Stimulated activated CD4-positive, alpha-beta T cell treated with anti-CD3 and anti-CD28 coated beads, Interleukin-1b, Interleukin-23, amount 100 ng/mL, for 1 hour (primary cell): ENCODE data around the gene FILIP1.

ENCODE experiments used
- DNase-seq, 2 donors: peaks; one replicate each; pipeline ENCODE4 v3.0.0-alpha.2; 2020; ENCODE audit warnings: low read depth in 2 of 2

The FILIP1 gene

DNA sequence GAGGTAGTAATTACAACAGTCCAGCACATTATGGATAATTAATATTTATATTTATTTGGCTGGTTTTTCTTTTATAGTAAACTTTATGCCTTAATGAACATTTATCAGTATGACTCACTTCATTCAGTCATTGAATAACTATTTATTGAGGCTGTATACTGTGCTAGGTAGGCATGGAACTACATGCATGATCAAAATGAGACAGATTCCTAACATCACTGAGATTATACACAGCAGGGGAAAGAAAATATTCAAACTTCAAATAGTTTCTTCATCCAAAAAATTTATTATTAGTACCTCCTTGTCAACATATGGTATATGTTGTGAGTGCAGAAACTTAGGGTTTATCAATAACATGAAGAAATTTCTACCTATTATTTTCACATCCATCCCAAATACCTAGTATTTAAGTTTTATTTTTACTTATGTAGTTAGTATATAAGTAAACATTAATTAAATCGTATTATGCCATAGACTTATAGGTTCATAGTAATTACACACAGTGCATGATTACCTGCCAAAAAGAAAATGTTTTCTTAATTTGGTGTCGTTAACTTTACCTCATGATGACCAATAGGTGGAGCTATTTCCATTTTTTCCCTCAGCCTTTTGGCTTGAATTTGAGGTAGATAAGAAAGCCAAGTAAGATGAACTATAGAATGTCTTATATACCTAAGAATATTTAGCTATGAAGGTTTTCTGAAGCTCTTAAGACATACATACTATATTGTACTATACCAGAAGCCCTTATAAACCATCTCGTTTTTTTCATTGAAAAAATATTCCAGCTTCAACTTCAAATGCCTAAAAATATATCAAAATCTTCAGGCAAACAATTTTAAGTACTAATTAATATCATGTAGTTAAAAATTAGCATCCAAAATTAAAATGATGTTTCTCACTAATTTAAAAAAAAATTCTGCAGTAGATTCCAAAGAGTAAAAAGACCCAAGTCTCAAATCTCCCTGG is 196.5 kb downstream of the FILIP1 start:
- DNase-seq = no peak

DNA sequence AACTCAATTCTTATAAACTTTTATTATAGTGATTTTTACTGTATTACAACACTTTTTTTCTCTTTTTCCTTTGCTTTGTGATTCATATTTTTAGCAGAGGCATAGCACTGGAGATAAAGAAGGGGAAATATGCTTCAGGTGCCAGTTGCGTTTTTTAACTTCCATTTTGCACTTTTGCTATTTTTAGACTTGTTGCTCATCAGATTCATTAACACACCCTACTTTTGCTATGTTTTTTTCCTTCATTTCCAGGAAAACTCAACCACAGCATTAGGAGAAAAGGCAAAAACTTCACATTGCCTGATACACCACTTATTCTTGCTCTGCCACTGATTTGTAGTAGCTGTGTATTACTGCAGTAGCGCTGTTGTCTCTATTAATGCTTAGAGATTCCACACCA is 201.0 kb downstream of the FILIP1 start:
- no peak for DNase-seq

DNA sequence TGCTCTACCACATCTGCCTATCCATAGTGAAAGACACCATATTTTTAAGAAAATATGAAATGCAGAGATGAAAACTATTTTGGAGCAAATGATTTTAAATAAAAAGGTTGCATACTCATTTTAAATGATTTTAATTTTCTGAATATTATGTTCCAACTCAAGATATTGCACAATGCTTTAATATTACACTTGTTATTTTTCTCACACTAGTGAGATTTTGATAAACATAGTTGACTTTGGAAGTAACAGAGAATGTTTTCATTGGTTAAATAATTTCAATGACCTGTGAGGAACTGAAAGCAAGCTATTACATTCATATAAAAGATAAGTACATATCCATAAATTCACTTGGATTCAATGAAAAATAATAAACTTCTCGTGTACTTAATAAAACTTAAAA is 201.9 kb downstream of the FILIP1 start:
- no peak for DNase-seq

DNA sequence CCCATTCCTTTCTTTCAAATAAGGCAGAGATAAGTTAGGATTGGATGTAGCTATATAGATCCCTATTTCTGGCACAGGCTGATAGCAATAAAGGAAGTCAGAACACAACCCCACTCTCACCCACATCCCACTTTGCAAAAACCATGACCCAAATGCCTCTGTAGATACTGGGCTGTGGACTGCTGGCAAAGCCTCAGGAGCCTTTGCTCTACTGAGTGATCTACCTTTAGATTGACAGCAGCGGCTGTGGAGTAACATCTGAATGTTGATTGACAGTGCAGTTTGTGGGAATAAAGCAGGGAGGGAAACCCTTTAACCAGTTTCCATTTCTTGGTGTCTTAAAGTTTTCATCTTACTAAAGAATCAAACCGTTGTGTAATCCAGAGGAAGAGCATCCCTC is 202.3 kb downstream of the FILIP1 start:
- no peak for DNase-seq

DNA sequence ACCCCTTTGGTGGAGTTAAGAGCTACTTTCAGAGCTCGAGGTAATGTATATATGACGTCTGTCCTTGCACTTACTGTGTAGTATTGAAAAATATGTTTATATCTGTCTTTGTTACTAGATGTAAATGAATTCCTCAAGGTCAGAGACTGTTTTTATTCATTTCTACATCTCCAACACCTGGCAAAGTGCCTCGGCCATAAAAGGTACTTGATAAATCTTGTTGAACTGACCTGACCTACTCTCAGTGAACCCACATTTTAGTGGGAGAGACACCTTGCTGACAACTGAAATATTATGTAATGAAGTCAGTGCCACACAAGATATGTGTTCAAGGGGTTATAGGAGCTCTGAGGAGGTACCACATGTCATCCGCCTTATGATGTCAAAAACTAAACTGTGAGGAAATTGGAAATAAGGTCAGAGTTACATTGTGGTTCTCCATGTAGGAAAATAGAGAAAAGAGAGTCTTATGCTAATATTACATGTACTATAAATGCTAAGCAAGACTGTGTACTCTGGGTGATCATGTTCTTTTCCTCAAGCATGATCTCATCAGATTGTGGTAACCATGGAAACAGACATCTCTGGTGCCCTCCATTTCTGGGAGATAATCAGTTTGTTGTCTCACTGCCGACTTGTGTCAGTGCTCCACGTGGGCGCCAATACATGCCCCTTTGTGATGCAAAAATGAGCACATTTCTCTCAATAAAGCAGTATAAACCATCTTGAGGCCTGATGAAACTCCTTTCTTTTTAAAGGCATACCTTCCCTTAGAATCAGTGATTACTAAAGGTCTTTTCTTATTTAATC is 203.3 kb downstream of the FILIP1 start:
- no peak for DNase-seq

DNA sequence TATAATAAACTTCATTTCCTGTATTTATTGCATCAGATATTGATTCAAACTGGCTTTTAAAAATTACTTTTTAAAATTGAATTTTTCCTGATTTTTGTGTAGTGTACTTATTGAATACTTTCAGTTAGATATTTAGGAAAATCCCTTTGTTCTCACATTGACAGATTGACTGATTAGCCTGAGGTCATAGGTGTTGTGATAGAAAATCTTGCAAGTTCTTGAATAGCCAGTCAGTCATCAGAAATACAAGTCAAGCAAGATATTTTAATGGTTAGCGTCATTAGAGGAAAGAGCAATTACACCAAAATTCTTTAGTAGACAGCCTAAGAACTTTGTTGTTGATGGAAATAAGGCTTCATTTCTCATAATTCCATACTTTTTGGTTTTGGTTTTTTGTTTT is 205.6 kb downstream of the FILIP1 start:
- no peak for DNase-seq

DNA sequence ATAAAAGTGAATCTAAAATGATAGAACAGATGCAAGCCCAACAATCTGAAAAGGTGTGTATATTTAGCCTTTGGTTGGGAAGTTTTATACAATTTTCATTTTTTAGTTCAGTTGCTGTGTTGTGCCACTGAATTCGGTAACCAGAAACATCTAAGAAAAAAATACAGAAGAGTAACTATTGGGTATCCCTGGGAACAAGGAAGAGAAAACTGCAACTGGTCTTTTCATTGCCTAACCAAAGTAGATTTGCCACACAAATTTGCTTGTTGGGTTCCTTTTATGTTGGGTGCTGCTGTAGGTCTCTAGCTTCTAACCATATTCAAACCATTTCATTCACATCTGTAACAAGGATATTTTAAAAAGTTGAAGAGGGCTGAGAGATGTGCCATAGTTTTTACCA is 206.2 kb downstream of the FILIP1 start:
- no peak for DNase-seq

DNA sequence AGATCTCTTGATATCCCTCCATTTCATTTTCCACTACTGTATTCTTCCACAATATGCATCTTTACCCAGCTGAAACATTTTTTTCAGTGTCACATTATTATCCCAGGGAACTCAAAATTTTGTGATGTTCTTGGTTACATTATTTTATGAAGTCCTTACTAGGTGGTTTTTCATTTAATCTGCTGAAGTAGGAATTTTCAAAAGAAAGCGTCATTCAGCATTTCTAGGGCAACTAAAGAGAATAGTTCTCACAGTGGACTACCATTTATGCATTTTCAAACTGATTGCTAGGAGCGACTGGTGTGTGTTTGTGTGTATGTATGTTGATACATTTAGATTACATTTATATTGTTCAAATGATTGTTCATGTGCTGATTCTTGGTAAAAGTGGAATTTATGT is 206.6 kb downstream of the FILIP1 start:
- DNase-seq = no peak

DNA sequence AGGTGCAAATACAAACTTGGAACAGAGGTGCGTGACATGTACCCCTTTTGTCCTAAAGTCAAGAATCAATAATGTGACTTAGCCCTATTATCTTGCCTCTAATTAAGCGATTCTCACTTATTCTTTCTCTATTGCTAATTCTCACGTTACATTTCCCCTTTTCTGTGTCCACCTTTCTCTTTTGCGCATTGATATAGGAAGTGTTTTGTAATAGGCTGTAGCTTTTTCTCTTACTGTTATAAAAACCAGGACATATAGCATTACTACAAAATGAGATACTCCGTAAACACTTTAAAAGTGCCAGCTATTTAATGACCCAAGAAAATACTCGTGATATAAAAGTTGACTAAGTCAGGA is 208.3 kb downstream of the FILIP1 start:
- no peak for DNase-seq

DNA sequence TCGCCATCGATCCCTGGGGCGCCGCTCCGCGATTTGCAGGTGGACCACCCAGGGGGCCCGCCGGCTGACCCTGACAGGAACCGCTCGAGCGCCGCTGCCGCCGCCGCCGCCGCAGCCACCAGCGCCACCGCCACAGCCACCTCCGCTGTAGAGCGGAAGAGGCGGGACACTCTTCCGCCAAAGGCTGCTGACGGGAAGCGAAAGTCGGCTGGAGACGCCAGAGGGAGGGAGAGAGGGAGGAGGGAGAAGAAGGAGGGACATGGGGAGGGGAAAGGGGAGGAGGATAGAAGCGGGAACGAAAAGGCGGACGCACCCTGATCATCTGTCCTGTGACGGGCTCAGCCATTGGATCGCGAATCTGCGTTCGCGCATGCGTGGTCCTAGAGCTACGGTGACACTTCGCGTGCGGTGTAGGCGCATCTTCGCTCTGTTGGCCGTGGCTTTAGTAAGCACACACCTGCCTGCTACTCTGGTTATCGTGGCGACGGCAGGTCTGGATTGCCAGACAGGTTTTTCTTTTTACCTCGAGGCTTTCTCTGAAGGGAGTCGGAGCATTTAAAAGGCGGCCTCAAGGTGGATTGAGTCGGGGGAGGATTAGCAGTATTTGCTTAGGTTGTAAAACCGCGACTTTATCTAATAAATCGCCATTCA is 208.8 kb downstream of the FILIP1 start, which contains the start of gene TMEM30A:
TSS of gene TMEM30A (minus strand) at position 161 of the 651 bp plus-strand sequence. CDS start at position 7, 154 bp downstream.
- DNase-seq = peak; percentile 86 to 94

DNA sequence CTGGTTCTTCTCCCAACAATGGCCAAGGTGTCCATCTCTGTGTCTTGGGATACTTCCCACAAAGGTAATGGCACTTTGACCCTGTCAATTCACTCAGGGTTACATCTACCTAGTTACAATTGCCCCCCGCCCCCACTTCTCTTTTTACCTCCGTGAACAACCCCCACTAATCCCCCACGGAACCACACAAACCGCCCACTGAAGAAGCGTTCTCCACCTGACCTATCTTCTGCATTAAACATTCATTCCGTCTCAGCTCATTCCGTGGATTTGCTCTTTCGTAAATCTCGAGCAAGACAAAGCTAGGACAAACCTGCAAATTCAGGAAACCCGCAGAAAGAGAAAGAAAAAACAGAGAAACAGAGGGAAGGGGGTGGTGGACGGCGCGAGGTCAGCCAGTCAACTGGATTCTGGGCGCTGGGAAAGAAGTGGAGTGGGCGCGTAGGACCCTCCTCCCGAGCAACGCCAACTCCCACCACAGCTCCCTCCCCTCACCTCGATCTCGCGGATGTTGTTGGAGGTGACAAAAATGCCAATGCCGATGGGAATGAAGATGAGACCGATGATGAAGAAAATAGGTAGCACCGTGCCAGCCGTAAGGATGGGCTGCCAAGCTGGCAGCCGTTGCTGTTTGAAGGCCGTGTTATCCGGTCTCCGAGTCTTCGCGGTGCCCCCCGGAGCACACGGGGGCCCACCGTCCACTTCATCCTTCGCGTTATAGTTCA is 209.5 kb downstream of the FILIP1 start:
- DNase-seq = no peak

DNA sequence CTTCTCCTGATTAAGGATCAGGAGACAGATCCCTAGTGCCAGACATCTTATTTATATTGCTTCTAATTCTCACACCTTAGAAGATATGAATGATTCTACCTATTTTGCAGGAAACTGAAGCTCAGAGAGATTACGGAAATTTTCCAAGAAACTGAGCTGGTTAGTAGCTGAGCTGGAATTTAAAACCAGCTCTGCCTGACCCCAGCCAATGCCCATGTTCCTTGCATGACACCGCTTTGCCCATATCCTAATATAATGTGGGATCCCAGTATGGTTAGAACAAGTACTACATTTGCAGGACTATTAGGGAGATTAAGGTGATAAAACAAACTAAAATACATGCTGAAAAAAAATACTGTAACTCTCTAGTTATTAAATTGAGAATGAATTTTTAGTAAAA is 210.9 kb downstream of the FILIP1 start:
- DNase-seq = no peak

DNA sequence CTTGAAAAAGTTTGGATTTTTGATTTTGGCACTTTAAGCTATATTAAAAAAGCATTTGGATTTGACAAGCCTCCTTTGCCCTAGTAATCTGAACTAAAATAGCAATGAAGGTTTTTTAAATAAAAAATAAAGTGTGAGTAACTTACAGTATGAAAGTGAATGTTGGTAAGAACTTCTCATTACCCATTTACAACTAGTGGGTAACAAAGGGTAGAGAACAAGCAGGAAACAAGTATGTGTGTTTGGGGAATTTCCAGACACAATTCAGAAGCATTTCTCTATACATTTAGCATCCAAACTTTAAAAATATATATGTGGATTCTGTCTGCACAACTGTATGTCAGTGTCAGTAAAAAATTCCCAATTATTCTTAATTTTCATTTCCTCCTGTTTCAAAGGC is 211.9 kb downstream of the FILIP1 start:
- no peak for DNase-seq

DNA sequence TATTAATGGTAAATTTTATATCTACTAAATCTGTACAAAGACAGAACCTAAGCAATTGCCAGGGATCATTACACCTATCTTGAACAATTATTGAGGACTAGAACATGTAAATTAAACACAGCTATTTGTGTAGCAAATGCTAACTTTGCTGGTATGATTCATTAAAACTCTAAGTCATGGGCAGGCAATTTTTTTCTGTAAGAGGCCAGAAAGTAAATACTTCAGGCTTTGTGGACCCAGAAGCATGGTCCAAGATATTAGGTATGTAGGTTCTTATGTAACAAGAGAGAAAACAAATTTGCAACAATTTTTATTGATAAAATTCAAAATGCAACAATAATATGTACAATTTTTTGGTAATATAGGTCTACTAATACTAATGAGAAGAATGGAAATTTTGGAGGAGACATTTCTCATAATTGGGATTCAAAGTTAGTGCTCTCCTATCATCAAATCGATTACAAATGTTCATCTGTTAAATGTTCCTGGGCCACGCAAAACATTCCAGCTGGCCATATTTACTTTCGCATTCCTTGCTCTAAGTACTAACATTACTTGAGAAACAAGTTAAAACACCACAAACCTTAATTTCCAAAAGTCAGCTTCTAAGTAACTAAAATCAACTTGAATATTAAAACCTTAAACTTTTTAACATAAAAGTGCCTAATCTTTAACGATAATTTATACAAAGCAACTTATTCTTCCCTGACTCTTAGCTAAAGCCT is 213.3 kb downstream of the FILIP1 start:
- DNase-seq = no peak

DNA sequence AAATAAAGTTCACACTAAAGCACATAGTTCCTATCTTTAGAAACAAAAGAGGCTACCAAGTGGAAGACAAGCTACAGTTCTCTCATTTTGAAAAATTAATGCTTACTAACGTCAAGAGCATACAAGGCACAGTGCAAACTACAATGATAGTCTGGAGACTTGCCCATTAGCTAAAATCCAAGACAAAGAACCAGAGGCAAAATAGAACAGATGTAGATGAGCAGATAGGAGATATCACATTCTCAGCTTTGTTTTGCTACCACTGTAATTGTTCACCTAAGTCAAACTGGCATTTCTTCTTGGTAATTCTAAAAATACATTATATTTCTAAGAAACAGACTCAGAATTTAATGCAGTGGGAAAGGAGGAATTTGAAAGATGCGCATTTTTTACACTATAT is 214.2 kb downstream of the FILIP1 start:
- no peak for DNase-seq

DNA sequence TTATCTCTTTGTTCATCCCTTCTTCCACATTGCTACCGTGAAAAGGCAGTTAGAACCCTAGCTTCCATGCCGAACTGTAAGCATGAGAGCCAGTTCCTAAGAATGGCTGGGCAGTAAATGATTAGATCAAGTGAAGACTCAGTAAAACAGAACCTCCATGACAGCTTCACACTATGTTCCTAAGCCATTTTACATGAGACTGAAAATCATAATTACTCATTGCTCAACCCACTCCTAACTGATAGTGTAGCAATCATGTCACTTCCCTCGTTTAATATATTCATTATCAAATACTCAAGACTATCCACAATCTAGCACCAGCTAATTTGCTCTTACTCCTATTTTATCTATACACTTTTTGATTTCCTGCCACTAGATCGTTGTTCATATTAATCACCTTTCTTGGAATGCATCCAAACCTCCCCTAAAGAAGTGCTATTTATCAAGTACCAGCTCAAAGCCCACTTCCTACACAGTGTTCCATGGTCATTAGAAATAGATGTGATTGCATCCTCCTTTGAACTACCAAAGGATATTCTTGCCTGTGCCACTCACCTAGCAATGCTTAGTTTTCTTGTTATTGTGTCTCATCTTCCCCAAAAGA is 215.0 kb downstream of the FILIP1 start:
- no peak for DNase-seq

DNA sequence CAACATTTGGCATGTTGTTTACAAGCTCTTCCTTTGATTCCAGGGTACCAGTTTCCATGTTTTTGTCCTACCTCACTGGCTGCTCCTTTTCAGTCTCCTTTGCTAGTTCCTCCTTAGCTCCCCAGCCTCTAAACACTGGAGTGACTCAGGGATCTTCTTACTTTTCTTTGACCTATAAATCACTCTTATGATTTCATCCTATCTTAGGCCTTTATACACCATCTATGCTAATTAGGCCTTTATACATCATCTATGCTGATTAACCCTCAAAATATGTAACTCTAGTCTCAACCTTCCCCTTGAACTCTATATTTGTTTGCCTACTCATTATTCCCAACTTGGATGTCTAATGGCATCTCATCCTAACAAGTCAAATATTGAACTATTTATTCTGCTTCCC is 218.5 kb downstream of the FILIP1 start:
- no peak for DNase-seq

DNA sequence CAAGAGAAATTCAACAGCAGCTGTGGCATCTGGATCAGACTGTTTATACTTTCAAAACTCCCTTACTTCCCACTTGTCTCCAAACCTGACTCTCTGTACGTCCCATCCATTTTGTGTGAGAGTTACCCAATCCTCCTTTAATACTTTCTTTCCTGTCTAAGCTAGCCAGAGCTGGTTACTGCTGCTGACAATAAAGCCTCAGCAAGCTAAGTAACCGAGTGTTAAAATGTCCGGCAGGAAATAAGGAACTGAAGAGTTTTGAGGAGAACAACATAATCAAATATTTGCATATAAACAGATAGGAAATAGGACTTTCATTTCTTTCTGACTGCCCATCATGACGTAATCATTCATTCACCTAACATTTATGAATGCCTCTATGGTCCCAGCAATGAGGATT is 220.6 kb downstream of the FILIP1 start:
- no peak for DNase-seq

DNA sequence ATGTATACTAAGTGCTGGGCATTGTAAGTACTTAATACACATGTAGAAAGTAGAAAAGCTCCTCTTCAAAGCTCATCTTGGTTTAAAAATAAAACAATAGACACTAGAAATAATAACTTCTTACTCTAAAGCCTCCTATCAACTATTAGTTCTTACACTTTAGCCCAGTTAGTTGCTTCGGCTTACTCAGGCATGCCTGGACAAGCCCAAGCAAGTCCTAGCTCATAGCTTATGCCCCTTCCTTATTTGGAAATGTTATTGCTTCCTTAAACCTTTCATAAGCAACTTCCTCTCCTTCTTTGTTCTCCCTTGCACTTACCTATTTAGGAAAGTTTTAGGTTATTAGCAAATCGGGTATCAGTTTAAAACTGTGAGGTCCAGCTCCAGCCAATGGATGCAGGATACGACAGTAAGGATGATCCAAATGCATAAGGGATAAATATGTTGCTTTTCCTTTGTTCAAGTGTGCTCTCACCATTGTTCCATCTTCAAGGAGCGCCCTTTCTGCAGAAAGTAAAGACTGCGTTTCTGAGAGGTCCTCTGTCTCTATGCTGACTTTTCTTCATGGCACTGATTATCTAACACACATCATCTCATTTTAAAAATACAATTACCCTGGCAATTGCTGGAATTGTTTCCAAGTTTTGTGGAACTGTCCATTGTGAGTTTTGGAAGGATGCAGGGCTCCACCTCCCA is 221.3 kb downstream of the FILIP1 start:
- DNase-seq = no peak

DNA sequence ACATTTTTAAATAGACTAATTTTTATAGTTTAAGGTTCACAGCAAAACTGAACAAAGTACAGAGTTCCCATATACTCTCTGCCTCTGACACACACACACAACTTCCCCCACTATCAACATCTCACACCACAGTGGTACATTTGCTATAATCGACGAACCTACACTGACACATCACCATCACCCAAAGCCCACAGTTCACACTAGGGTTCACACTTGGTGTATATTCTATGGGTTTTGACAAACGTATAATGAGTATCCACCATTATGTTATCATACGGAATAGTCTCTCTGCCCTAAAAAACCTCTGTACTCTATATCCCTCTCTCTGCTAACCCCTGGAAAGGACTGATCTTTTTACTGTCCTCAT is 224.6 kb downstream of the FILIP1 start:
- DNase-seq = no peak
